ENCODE data around the gene UBA1.
"Not testable (repeated sequence)": the region's sequence is repeated elsewhere in the genome, so short reads cannot be mapped to it uniquely, and the experiment has no call there.

UBA1 gene

DNA sequence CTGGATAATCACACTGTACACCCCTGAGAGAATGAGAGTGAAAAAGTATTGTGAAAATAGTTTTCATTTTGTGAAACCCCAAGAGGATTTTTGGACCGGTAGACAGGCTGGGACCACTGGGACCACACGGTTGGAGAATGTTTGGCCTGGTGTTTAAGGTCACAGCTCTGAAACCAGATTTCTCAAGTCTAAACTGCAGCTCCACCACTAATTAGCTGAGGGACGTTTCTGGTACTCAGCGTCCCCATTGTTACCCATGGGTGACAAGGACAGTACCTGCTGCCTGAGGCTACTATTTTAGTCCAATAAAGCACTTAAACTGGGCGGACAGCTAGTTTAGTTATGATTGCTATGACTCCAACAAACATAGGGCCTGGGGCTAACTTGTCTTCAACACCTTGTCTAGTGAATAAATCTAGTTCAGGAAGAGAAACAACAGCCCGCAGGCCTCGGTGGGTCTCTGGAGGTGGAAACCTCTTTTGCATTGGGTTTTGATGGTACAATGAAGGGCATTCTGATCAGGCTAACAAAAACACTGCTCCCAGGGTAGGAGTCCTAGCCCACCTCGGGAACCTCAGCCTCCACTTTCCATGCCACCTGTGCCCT is 38.7 kb downstream of the UBA1 start:
- no peak for DNase-seq

DNA sequence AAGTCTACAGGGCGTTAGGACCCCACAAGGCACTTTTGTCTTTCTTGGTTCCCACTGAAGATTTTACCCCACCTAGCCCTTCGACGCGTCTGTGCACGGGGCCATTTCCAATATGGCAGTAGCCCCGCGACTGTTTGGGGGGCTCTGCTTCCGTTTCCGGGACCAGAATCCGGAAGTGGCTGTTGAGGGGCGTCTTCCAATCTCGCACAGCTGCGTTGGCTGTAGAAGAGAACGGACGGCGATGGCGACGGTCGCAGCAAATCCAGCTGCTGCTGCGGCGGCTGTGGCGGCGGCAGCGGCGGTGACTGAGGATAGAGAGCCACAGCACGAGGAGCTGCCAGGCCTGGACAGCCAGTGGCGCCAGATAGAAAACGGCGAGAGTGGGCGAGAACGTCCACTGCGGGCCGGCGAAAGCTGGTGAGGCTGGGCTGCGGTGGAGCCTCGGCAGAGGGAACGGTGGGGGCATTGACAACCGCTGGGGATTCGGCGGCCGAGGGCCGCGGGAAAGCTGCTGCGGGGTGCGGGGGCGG is 39.2 kb downstream of the UBA1 start, which contains the start of gene USP11:
Gene USP11, plus strand, starts transcription at position 207 of the 530 bp plus-strand sequence. Its CDS starts 35 bp downstream, at position 242.
- peak; percentile 35 for DNase-seq

DNA sequence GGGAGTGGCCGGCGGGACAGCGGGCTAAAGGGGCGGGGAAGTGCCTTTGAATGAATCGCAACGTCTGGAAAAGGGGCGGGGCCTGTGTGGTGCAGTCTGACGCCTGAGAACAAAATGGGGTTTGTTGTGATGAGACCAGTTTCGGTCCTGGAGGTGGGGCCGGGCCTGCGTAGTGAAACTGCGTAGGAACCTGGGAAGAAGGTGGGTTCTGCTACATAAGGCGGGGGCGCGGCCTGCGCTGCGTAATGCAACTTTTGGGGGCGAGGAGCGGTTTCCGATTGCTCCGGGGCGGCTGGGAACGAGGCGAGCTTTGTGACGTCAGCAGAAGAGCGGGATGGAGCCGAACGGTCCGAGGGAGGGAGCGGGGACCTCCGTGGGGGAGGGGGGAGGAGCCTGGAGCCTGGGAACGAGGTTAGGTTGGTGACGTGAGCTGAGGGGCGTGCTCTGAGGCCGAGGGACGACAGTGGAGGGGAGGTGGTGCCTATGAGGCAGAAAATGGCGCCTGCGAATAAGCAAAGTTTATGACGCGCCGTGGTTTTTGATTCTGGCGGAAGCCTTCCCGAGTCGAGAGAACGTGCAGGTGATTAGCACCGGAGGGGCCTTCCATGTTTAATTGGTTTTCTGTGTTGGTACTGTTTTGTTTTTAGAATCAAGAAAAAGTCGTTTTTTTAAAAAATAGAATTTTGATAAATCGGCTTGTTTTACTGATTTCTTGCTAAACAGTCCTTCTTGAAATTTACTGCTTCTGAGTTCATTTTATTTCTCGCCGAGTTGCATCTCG is 39.9 kb downstream of the UBA1 start:
- peak; percentile 92 for DNase-seq

DNA sequence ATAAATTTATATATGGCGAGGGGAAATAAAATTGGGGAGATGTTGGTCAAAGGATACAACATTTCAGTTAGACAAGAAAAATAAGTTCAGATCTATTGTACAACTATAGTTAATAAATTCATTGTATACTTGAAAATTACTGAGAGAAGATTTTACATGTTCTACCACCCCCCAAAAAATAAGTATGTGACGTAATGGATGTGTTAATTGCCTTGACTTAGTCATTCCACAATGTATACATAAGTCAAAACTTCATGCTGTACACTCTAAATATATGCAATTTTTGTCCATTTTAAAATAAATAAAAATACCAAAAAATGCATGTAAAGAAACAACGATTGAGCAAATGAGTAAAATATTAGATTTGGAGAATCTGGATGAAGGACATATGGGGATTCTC is 41.0 kb downstream of the UBA1 start:
- no peak for DNase-seq

DNA sequence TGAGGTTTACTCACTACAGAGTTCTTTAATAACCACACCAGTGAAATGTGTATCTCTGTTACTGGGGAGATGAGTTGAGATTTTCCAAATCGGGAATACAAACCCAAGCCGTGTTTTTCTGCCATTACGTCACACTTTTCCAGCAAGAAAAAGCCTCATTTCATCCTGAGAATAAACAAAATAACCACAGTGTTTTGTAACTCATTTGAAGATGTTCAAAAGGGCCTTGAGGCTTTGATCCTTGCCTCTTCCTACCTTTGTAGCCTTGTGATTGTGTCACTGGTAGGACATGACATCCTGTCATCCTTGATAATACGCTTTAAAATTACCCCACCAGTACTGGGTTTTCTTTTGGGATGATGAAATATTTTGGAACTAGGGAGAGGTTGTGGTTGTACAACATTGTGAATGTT is 42.1 kb downstream of the UBA1 start:
- no peak for DNase-seq

DNA sequence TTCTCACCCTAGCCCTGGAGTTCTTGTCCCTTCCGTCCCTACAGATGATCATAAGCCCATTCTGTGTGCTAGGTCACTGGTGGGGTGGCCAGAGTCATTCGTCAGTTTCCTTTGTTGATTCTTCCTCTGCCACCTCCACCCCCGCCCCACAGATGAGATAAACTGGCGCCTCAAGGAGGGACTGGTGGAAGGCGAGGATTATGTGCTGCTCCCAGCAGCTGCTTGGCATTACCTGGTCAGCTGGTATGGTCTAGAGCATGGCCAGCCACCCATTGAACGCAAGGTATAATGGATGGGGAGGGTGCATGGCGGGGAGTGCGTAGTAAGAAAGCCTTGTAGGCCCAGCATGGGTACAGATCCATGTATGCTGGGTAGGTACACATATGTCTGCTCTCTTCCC is 45.6 kb downstream of the UBA1 start:
- no peak for DNase-seq

DNA sequence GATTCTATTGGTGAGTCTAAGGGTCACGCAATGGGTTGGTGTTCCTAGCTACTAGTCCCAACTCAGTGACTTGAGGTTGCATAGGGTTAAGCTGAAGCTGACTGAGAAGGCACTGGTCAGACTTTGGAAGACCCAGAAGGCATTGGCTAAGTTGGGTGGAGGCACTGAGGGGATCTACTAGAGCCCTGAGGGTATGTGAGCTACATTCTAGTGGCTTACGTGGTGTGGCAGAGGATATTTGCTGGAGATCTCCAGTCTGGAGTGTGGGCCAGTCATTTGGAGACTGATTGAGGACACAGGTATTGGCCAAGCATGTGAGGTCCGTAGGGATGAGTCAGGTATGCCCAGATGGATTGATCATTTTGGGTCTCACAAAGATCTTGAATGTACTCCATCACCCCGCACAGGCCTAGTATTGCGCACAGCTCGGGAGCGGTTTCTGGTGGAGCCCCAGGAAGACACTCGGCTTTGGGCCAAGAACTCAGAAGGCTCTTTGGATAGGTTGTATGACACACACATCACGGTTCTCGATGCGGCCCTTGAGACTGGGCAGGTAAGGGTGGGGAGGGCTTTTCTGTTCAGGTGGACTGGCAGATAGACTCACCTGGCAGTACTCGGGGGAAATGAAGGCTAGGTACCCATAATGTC is 46.4 kb downstream of the UBA1 start:
- no peak for DNase-seq

DNA sequence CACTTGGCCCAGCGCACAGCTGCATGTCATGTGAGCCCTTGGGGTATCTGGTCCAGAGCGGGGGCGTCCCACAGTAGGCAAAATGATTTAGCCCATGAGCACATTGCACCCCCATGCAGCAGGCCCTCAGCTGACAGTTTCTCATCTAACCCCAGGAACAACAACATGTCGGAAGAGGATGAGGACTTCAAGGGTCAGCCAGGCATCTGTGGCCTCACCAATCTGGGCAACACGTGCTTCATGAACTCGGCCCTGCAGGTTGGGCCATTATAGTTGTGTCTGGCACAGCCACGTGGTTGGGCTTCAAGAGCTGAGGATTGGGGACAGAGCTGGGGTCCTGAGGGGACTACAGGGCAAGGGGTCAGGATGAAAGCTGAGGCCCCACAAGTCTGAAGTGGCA is 47.0 kb downstream of the UBA1 start:
- no peak for DNase-seq

DNA sequence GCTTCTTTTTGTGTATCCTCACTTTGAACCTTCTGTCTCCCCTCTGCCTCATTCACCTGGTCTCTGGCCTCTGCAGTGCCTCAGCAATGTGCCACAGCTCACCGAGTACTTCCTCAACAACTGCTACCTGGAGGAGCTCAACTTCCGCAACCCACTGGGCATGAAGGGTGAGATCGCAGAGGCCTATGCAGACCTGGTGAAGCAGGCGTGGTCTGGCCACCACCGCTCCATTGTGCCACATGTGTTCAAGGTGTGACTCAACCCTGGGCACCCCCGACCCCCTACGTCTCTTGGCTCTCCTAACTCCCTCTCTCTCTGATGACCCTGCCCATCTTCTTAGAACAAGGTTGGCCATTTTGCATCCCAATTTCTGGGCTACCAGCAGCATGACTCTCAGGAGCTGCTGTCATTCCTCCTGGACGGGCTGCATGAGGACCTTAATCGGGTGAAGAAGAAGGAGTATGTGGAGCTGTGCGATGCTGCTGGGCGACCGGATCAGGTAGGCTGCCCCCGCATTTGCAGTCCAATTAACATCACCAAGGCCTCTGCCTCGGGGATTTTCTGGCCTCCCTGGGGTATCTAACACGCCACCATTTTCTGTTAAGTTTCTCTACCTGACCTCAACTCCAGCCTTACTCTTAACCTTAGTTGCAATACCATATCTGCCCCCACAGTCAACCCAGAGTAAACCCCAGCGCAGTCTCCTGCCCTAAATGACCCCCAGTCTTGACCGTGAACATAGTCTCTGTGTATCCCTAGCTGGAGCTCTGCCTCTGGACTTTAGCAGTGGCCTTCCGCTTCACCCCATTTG is 47.8 kb downstream of the UBA1 start:
- no peak for DNase-seq

DNA sequence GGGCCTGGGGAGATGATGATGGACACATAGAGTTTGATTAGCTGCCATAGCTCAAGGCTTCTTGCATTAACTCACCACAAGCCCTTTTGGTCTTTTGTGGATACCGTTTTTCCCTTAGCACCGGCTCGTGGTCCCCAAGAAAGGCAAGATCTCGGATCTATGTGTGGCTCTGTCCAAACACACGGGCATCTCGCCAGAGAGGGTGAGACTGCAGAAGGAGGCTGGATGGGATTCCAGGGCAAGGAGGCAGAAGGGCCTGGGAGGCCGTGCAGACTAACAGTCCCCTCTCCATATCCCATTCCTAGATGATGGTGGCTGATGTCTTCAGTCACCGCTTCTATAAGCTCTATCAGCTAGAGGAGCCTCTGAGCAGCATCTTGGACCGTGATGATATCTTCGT is 48.7 kb downstream of the UBA1 start:
- DNase-seq = no peak

DNA sequence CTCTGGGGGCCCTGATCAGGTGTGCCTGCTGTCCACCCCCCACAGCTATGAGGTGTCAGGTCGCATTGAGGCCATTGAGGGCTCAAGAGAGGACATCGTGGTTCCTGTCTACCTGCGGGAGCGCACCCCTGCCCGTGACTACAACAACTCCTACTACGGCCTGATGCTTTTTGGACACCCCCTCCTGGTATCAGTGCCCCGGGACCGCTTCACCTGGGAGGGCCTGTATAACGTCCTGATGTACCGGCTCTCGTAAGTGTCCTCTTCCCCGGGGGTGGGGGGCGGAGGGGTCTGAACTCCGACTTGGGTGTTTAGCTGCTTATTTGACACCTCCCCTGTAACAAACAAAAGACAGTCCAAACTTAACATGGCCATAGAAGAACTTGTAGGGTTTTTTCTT is 49.7 kb downstream of the UBA1 start:
- DNase-seq = no peak

DNA sequence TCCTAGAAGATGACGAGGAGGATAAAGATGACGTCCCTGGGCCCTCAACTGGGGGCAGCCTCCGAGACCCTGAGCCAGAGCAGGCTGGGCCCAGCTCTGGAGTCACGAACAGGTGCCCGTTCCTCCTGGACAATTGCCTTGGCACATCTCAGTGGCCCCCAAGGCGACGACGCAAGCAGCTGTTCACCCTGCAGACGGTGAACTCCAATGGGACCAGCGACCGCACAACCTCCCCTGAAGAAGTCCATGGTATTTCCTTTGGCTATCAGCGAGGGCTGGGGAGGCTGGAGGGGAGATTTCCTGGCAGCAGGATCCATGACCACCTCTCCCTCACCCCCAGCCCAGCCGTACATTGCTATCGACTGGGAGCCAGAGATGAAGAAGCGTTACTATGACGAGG is 51.0 kb downstream of the UBA1 start:
- no peak for DNase-seq

DNA sequence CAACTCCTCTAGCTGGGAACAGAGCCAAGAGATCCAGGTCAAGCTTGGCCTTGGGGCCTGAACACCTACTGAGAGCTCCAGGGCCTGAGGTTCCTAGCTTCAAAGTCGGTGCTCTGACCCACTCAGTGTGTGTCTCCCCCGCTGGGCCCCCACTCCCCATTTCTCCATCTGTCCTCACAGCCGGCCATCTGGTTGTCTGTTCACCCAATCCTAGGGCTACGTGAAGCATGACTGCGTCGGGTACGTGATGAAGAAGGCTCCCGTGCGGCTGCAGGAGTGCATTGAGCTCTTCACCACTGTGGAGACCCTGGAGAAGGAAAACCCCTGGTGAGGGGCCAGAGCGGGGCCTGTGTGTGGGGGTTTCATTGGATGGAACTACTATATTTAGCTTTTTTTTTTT is 51.5 kb downstream of the UBA1 start:
- no peak for DNase-seq

DNA sequence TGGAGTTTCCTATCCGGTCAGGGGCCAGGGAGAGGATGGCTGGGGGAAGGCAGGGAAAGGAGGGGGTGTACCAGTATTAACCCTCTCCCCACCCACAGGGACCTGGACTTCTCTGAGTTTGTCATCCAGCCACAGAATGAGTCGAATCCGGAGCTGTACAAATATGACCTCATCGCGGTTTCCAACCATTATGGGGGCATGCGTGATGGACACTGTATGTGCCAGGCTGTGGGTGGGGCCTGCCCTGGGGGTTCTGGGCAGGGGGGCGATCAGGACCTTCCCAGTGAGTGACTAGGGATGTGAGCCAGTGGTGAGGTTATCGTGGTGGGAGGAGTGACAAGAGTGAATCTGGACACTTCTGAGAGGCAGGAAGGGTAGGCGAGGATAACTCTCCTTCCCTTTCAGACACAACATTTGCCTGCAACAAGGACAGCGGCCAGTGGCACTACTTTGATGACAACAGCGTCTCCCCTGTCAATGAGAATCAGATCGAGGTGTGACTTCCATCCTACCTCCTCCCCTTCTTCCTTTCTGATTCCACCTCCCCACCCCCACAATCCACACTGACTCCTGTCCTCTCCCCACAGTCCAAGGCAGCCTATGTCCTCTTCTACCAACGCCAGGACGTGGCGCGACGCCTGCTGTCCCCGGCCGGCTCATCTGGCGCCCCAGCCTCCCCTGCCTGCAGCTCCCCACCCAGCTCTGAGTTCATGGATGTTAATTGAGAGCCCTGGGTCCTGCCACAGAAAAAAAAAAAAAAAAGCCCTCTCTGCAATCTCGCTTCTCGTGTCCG is 53.8 kb downstream of the UBA1 start:
- no peak for DNase-seq

DNA sequence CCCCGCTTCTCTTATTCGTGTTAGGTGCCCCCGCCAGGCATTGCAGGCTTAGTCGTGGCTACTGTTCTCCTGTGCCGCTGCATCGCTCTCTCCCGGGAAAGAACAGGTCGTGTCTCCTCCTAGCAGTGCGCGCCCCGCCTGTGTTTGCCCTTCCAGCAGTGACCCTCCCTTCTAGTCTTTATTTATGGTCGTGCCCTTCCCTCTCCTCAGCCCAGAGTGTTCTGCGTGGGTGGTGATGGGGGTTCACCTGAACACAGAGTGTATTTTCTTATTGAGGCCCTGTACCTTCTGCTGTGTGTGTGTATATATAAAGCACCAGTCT is 54.3 kb downstream of the UBA1 start:
- DNase-seq = no peak

DNA sequence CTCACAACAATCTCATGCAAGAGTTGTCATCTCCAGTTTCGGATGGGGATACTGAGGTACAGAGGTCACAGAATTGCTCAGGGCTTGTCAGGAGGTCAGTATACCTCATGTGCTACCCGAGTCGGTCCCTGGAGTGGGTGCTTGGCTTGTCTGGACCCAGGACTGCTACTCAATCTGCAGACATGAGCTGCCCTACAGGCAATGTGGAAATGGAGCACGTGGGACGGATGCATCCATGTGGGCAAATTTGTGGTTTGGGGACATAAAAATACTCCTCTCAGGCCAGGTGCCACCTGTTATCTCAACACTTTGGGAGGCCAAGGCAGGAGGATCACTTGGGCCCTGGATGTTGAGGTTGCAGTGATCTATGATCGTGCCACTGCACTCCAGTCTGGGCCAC is 54.9 kb downstream of the UBA1 start:
- DNase-seq = no peak

DNA sequence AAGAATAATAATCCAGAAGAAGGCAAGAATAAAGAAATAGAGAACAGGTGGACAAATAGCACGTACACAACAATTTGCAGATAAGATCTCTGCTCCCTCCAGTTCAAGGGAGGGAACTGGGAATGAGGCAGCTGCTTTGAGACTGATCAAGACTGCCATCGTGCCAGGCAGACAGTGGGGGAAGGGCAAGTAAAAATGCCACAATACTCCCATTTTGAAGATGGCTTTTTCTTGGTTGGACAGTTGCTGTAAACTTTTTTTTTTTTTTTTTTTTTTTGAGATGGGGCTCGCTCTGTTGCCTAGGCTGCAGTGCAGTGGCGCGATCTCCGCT is 56.4 kb downstream of the UBA1 start:
- DNase-seq = no peak

DNA sequence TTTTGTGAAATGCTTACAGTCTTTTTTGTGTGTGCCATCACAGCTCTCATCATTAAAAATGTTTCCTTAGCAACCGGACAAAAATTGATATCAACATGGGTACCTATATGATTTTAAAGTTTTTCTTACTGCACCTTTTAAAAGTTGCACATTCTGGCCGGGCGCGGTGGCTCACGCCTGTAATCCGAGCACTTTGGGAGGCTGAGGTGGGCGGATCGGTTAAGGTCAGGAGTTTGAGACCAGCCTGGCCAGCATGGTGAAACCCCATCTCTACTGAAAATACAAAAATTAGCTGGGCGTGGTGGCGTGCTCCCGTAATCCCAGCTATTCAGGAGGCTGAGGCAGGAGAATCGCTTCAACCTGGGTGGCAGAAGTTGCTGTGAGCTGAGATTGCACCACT is 64.0 kb downstream of the UBA1 start:
- DNase-seq = not testable (repeated sequence)
